ENCODE data around the gene PEMT.

Gene PEMT

DNA sequence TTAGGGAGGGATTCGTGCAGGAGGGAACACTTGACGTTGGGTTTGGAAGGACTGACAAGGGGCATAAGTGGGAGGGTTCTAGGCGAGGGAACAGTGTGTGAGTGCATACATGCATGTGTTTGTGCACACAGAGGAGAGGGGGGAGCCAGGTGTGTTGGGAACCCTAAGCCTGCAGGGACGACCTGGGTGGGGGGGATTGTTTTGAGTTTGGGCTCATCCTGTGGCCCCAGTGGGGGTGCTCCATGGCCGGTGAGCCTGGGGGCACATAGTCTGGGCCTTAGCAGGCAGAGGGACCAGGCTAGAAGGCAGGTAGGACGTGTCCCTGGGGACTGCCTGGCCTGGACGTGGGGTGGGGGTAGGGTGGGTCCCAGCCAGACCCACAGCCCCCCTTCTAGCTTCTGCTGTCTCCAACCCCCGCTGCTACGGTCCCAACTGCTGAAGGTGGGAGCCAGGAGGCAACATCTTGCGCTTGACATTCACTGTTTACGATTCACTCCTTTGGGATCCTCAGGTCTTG is 83.4 kb downstream of the PEMT start:
- no peaks in the 10 kb centered on the region for H4K20me1 ChIP-seq (ENCODE audit: low read depth, low read length)

DNA sequence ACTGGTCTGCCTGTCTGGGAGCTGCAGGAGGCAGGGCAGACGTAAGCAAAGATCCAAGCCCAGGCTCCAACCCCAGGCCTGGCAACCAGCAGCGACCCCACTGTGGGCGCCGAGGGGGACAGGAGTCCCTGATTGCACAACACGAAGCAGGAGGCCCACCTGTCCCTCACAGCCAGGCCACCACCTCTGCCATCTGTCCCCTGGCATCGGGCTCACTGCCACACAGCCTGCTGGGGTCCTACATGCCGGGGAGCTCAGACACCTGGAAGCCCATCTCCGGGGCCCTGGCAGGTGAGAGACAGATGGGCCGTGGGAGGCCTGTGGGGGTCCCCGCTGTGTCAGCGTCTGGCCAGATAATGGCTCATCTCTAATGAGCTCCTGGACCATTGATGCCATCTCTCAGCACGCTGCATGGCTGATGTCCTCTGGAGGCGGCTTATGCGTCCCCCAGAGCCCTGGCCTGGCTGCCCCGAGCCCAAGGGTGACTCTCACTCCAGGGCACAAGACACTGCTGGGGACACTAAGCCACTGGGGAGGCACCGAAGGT is 84.0 kb downstream of the PEMT start:
- no peak overlapping the region for H3K9ac ChIP-seq (ENCODE audit: low read length)
- no peak overlapping the region for H3K27ac ChIP-seq (ENCODE audit: low read depth, low read length)
- no peak overlapping the region for H3K4me2 ChIP-seq (ENCODE audit: low read depth, low read length, poor library complexity, severe bottlenecking)
- no peaks in the 10 kb centered on the region for H3K79me2 ChIP-seq (ENCODE audit: insufficient read depth, low read length)
- no peaks in the 10 kb centered on the region for H3K9me3 ChIP-seq (ENCODE audit: insufficient read depth, low read length)
- H3F3A ChIP-seq (ENCODE audit: insufficient read depth): no peaks in the 10 kb centered on the region
- no peaks in the 10 kb centered on the region for H3K9me2 ChIP-seq (replicated peaks; ENCODE audit: insufficient read depth, low read length)
- no peak for TF ChIP-seq EZH2phosphoT487 (conservative IDR thresholded peaks at IDR 0.05; ENCODE audit: low read length)
- TF ChIP-seq, protein P1, sequence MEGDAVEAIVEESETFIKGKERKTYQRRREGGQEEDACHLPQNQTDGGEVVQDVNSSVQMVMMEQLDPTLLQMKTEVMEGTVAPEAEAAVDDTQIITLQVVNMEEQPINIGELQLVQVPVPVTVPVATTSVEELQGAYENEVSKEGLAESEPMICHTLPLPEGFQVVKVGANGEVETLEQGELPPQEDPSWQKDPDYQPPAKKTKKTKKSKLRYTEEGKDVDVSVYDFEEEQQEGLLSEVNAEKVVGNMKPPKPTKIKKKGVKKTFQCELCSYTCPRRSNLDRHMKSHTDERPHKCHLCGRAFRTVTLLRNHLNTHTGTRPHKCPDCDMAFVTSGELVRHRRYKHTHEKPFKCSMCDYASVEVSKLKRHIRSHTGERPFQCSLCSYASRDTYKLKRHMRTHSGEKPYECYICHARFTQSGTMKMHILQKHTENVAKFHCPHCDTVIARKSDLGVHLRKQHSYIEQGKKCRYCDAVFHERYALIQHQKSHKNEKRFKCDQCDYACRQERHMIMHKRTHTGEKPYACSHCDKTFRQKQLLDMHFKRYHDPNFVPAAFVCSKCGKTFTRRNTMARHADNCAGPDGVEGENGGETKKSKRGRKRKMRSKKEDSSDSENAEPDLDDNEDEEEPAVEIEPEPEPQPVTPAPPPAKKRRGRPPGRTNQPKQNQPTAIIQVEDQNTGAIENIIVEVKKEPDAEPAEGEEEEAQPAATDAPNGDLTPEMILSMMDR (IDR thresholded peaks at IDR 0.05; ENCODE audit: insufficient read depth, low read length, poor library complexity, severe bottlenecking): no peak
- H3K4me3 ChIP-seq (ENCODE audit: insufficient read depth, low read length, poor library complexity, severe bottlenecking): no peak overlapping the region
- no peak overlapping the region for H2AFZ ChIP-seq (ENCODE audit: low read depth, low read length, severe bottlenecking)
- H3K27me3 ChIP-seq (ENCODE audit: low read length): no peaks in the 10 kb centered on the region
- H4K20me1 ChIP-seq (ENCODE audit: low read depth, low read length): no peaks in the 10 kb centered on the region
- H3K36me3 ChIP-seq (ENCODE audit: low read length): no peaks in the 10 kb centered on the region

More for the DNA sequence above, 83.4 kb downstream of the PEMT start:
- Histone ChIP-seq H2AFZ (ENCODE audit: low read depth, low read length, severe bottlenecking) (no peak overlapping the region), H3K9me2 (replicated peaks; ENCODE audit: insufficient read depth, low read length) (no peaks in the 10 kb centered on the region), H3K4me3 (ENCODE audit: insufficient read depth, low read length, poor library complexity, severe bottlenecking) (no peak overlapping the region), H3K9ac (ENCODE audit: low read length) (no peak overlapping the region), H3K4me2 (ENCODE audit: low read depth, low read length, poor library complexity, severe bottlenecking) (no peak overlapping the region), H3K9me3 (ENCODE audit: insufficient read depth, low read length) (no peaks in the 10 kb centered on the region), H3K27me3 (ENCODE audit: low read length) (no peaks in the 10 kb centered on the region), H3K36me3 (ENCODE audit: low read length) (no peaks in the 10 kb centered on the region), H3K79me2 (ENCODE audit: insufficient read depth, low read length) (no peaks in the 10 kb centered on the region), H3K27ac (ENCODE audit: low read depth, low read length) (no peak overlapping the region), H3F3A (ENCODE audit: insufficient read depth) (no peaks in the 10 kb centered on the region)
- TF ChIP-seq, protein P1 (IDR thresholded peaks at IDR 0.05; ENCODE audit: insufficient read depth, low read length, poor library complexity, severe bottlenecking): no peak
- TF ChIP-seq EZH2phosphoT487 (conservative IDR thresholded peaks at IDR 0.05; ENCODE audit: low read length): no peak

DNA sequence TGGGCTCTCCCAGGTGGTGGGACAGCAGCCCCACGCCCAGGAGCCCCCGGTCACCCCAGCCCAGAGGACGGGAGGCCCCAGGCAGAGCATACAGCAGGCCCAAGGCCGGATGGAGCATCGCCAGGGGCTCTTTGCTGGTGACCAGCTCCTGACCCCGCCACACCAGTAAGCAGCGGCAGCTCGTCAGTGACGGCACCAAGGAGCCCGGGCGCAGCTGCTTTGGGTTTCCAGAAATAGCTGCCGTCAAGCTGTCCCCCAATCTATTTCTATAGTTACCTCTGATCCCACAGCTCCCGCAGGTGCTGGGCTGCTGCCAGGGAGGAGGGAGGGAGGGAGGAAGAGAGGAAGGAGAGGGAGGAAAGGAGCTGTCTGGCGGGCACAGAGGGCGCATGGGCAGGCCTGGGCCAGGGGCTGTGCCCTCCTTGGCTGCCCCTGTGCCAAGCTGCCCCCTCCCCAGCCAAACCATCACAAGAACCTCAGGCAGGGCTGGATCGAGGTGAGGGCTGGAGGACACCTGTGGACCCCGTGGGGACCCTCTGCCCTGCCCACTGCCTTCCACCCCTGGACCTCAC is 84.5 kb downstream of the PEMT start:
- Histone ChIP-seq H3K27me3 (ENCODE audit: low read length) (no peaks in the 10 kb centered on the region), H3F3A (ENCODE audit: insufficient read depth) (no peaks in the 10 kb centered on the region), H2AFZ (ENCODE audit: low read depth, low read length, severe bottlenecking) (no peak overlapping the region), H3K9me2 (replicated peaks; ENCODE audit: insufficient read depth, low read length) (no peaks in the 10 kb centered on the region), H3K27ac (ENCODE audit: low read depth, low read length) (no peak overlapping the region), H3K4me2 (ENCODE audit: low read depth, low read length, poor library complexity, severe bottlenecking) (no peak overlapping the region), H3K4me3 (ENCODE audit: insufficient read depth, low read length, poor library complexity, severe bottlenecking) (no peak overlapping the region), H4K20me1 (ENCODE audit: low read depth, low read length) (no peaks in the 10 kb centered on the region), H3K9ac (ENCODE audit: low read length) (no peak overlapping the region), H3K79me2 (ENCODE audit: insufficient read depth, low read length) (no peaks in the 10 kb centered on the region), H3K9me3 (ENCODE audit: insufficient read depth, low read length) (no peaks in the 10 kb centered on the region), H3K36me3 (ENCODE audit: low read length) (no peaks in the 10 kb centered on the region)
- TF ChIP-seq EZH2phosphoT487 (conservative IDR thresholded peaks at IDR 0.05; ENCODE audit: low read length): no peak
- TF ChIP-seq, protein P1 (IDR thresholded peaks at IDR 0.05; ENCODE audit: insufficient read depth, low read length, poor library complexity, severe bottlenecking): no peak

Data from SU-DHL-6 (cell line).